Gastroesophageal sphincter (tissue), 3 donors: ENCODE data around the gene RAP1A.

ENCODE experiments used
- CTCF ChIP-seq, 4 experiments: fragments of 200-600 bp in 2 of 4; fragments of 450-650 bp in 2 of 4; sonication (generic) in 1 of 4; IDR thresholded peaks; one replicate each; pipeline ENCODE4 v1.5.1; 2017 to 2019; ENCODE audit warnings: antibody characterized with exemption in 4 of 4, mild to moderate bottlenecking in 2 of 4, moderate library complexity in 2 of 4
- POLR2A ChIP-seq, 2 donors: fragments of 450-650 bp; IDR thresholded peaks; one replicate each; pipeline ENCODE4 v1.6.1; 2017; ENCODE audit warnings: antibody characterized with exemption in 2 of 2, mild to moderate bottlenecking in 2 of 2, moderate library complexity in 1 of 2

DNA sequence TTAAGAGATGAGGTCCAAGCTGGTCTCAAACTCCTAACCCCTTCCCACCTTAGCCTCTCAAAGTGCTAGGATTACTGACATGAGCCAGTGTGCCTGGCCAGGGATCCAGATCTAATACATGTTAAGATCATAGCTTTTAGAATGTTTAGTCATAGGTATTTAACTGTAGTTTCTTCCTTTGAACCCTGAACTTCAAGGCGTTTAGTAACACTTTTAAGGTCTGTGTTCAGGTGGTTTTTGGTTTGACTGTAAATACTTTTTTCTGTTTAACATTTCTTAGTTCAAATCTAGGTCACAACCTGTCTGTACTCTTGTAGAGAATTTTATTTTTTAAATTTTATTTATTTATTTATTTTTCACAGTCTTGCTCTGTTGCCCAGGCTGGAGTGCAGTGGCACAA is 28.1 kb downstream of the RAP1A start:
- TF ChIP-seq CTCF (IDR thresholded peaks at IDR 0.05) (no peak), POLR2A (IDR thresholded peaks at IDR 0.05) (no peak)
